ENCODE data around the gene MYLIP.
A peak's percentile ranks its signal among the peaks of the same experiment; 100 is the strongest.

The MYLIP gene

GRCh38 chr6:16106991-16107787 lies 21.7 kb upstream of the MYLIP start:
- DNase-seq (ENCODE audit: low read depth, low spot score), result no peak

GRCh38 chr6:16108419-16108818 lies 20.5 kb upstream of the MYLIP start:
- DNase-seq (ENCODE audit: low read depth, low spot score), result no peak

DNA sequence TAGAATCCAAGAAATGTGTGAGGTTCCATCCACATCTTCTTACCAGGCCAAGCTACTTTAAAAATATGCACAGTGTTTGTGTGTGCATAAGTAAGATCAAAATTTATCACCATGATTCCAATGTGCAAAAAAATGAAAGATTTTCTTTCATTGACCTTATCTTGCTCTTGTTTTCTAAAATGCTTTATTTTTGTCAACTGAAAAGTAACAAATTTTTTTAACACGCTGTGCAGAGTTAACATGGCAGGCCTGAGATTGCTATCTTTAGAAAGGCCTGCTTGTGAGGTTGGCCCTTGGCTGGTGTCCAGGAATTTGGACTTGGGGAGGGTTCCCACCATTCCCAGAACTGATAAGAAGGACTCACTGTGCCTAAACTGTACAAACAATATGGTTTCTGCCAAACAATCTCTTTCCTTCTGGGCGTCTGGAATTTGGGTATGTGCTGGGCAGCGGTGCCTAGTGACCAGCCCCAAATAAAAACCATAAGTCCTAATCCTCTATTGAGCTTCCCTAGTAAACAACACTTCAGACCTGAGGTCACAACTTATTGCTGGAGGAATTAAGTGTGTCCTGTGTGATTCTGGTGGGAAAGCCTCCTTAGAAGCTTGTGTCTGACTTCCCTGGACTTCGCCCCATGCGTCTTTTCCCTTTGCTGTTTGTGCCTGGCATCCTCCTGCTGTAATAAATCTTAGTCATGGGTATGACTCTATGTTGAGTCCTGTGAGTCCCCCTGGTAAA lies 19.8 kb upstream of the MYLIP start:
- DNase-seq (ENCODE audit: low read depth, low spot score), result peak; percentile 43

DNA sequence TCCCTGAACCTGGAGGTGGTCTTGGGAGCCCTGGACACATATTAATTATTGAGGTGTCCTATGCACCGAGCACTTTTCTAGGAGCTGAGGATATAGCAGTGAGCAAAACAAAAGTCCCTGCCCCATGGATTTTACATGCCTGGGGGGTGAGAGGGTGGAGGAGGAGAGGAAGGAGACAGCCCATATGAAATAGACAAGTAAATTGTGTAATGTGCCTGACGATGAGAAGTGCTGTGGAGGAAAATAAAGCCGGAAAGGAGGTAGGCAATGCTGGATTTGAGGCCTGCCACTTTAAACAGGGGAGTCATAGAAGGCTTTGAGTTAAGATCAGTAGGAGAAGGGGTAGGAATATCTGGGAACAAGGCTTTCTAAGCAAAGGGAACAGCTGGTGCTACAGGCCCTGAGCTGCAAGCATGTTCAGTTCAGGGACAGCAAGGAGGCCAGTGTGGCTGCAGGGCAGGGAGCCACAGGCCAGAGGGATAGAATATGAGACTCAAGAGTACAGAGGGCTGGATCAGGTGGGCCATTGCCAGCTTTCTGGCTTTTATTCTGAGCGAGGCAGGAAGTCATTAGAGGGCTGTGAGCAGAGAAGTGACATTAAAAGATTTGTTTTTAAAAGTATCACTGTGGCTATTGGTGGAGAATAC lies 19.1 kb upstream of the MYLIP start:
- no peak for DNase-seq (ENCODE audit: low read depth, low spot score)

- no peak for DNase-seq (ENCODE audit: low read depth, low spot score)
These were observed 10.1 kb upstream of the MYLIP start for GRCh38 chr6:16118825-16119224.

GRCh38 chr6:16121339-16121738 lies 7.5 kb upstream of the MYLIP start:
- no peak for DNase-seq (ENCODE audit: low read depth, low spot score)

DNA sequence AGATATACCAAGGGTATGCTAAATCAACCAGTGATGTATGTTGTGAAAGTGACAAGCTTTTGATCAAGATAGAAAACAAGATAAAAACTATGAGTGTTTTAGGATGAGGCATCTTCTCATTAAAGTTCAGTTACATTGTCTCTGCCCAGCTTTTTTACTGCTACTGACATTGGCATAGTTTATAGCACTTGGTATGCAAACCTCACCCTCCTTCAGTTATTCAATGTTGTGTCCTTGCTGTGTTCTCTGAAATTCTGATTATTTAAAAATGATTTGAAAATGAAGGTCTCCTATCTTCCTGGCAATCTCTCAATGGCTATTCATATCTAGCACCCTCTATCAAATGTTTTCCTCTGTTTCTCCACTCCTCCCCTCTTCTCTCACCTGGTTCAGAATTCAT lies 6.7 kb upstream of the MYLIP start:
- no peak for DNase-seq (ENCODE audit: low read depth, low spot score)

DNA sequence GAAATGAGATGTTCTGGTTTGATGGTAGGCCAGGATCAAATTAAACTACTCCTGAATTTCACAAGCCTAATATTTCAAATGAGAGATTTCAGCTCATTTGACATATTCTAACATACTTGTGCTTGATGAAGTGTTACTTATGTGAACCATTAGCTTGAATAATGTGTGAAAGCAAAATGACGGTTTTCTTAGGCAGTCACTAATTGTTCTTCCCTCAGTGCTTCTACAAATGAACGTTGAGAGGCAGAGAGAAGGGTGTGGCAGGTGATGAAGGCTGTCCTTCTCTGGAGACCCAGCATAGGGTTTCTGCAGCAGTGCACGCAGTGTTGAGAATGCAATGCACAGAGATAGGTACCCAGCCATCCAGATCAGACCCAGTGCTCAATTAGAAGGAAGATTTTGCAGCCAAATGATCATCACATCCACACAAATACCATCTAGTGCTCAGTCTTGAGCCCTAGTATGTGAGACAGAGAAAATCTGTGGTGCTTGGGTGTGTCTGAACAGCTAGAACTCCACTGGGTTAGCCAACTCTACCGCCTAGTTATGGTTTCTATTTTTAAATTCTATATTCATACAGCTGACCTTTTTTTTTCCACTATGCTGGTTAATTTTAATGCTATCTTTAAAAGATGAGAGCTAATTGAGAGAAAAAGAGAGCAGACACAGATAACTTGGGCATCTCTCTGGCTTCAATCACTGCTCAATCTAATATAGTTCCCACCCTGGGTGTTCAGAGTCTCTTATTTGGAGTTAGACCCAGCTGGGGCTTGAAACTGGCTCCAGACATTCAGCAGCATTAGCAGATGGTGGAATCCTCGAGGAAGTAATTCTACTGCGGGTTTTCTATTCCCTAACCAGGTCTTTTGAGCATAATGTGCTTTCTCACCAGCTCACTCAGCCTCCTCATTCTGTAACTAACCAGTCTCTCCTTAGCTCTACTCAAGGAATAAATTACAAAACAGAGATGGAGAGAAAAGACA lies 4.4 kb upstream of the MYLIP start:
- DNase-seq (ENCODE audit: low read depth, low spot score), result no peak

- DNase-seq (ENCODE audit: low read depth, low spot score), result no peak
These were observed 2.8 kb upstream of the MYLIP start for GRCh38 chr6:16126056-16126455.

GRCh38 chr6:16126861-16127260 lies 2.0 kb upstream of the MYLIP start:
- DNase-seq (ENCODE audit: low read depth, low spot score), result no peak

DNA sequence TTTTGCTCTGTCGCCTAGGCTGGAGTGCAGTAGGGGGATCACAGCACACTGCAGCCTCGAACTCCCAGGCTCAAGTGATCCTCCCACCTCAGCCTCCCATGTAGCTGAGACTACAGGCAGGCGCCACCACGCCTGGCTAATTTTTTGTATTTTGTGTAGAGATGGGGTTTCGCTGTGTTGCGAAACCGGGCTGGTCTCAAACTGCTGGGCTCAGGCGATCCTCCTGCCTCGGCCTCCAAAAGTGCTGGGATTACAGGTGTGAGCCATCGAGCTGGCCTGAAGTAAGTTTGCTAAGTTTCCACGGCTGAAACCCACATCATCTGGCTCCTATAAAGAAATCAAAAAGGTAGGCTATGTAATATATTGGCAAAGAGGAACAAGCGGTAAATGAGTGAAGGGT lies 1.4 kb upstream of the MYLIP start:
- no peak for DNase-seq (ENCODE audit: low read depth, low spot score)

- peak; percentile 23 for DNase-seq (ENCODE audit: low read depth, low spot score)
These were observed 926 bp downstream of the MYLIP start for GRCh38 chr6:16129623-16130401.

DNA sequence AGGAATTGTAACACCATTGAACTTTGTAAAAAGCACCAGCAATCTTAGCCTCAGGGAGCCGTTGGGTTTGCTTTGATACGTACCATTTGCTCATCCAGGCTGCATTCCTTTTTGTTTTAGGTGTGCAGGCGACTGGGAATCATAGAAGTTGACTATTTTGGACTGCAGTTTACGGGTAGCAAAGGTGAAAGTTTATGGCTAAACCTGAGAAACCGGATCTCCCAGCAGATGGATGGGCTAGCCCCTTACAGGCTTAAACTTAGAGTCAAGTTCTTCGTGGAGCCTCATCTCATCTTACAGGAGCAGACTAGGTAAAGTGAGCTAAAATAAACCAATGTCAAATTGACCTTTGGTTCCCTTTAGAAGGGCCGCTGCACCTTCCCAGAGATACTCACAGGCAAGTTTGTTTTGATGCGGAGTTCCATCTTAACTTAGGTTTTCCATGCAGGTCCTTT lies 1.6 kb downstream of the MYLIP start:
- no peak for DNase-seq (ENCODE audit: low read depth, low spot score)

- peak; percentile 49 for DNase-seq (ENCODE audit: low read depth, low spot score)
These were observed 2.1 kb downstream of the MYLIP start for GRCh38 chr6:16130932-16131387.

DNA sequence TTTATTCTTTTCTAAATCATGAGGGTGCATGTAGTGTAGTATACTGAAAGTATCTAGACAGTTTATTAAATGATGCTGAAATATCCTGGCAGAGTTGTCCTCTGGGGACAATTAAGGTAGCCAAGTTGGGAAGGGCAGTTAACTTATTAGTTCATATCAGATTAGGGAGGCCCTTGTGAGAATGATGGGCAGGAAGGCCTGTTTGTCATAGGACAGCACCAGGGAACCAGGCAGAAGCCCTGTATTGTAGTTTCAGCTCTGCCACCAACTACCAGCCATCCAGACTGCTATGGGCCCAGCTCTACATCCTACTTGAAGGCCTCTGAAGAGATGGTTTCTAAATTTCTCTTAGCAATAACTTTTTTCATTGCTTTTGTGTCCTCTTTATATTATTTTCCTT lies 4.0 kb downstream of the MYLIP start:
- no peak for DNase-seq (ENCODE audit: low read depth, low spot score)

- DNase-seq (ENCODE audit: low read depth, low spot score), result no peak
These were observed 5.5 kb downstream of the MYLIP start for GRCh38 chr6:16134430-16134829.

GRCh38 chr6:16135066-16135465 lies 6.2 kb downstream of the MYLIP start:
- no peak for DNase-seq (ENCODE audit: low read depth, low spot score)

DNA sequence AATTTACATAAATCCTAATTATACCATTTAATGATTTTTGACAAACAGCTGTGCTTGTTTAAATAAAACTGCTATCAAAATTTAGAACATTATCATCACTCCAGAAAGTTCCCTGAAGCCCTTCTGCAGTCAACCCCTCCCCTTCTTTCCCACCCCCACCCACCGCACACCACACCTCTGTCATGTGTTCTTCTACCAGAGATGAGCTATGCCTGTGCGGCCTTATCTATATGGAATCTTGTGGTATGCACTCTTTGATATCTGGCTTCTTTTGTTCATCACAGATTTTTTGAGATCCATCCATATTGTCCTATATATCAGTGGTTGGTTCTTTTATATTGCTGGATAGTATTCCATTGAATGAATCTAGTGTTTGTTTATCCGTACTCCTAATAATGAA lies 7.2 kb downstream of the MYLIP start:
- no peak for DNase-seq (ENCODE audit: low read depth, low spot score)

GRCh38 chr6:16136621-16137450 lies 8.0 kb downstream of the MYLIP start:
- peak; percentile 84 for DNase-seq (ENCODE audit: low read depth, low spot score)

DNA sequence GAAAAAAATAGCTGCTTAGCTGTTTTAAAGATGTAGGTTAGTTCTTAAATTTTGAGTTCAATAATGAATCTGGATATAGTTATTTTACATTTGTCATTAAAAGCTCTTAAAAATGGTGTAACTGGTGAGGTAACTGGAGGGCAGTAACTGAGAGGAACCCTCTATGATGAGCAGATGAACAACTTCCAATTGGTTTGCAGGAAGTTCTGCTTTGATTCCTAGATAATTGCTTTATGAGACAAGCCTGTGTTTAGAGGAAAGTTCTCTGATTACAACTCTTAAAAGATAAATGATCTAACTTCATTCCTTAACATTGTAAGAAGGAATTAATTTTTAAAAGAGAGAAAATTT lies 8.5 kb downstream of the MYLIP start:
- DNase-seq (ENCODE audit: low read depth, low spot score), result no peak
